B cell (primary cell): ENCODE results near the gene RHOXF2B. TPM values are rescaled to one million over a fixed set of nuclear protein-coding genes. Genes with fewer than 3 reads are reported as not detected.
"Not testable (repeated sequence)": the region's sequence is repeated elsewhere in the genome, so short reads cannot be mapped to it uniquely, and the experiment has no call there.

ENCODE experiments used
- ATAC-seq: fragments of 200-7000 bp; cut with Tn5 transposase; one replicate; pipeline ENCODE4 v1.10.0; 2021; ENCODE audit warnings: low read depth, mild to moderate bottlenecking, moderate number of reproducible peaks, moderate library complexity
- CTCF ChIA-PET: fragments of 350-600 bp; sonication (Branson Sonifier 250); formaldehyde crosslinking; loops from one replicate; lab custom pipeline; 2021; ENCODE audit warnings: antibody characterized with exemption, inconsistent platforms; lab: Charles Lee
- POLR2A ChIA-PET: fragments of 350-600 bp; sonication (Branson Sonifier 250); formaldehyde crosslinking; loops from one replicate; lab custom pipeline; 2021; ENCODE audit warnings: antibody characterized with exemption; lab: Charles Lee
- DNase-seq: peaks from one replicate; pipeline ENCODE4 v3.0.0; 2013
- H2AFZ ChIP-seq: 2 replicates; pipeline ENCODE4 v1.6.1; 2012; ENCODE audit warnings: mild to moderate bottlenecking, low read depth, low read length; ENCODE audit not compliant: insufficient read depth, poor library complexity, severe bottlenecking
- H3K27ac ChIP-seq, 2 donors: 1 replicate in 1 of 2; 2 replicates in 1 of 2; pipeline ENCODE4 v1.5.1; 2012 to 2013; ENCODE audit warnings: low read length in 2 of 2, mild to moderate bottlenecking in 2 of 2, moderate library complexity in 1 of 2
- H3K27me3 ChIP-seq, 4 experiments: fragments of 200-600 bp in 1 of 4; sonication (generic) in 1 of 4; replicated peaks in 1 of 4; 1 replicate in 2 of 4; 2 replicates in 2 of 4; pipeline versions ENCODE4 v1.6.1 to v1.7.0; 2013 to 2016; ENCODE audit warnings: low read length in 3 of 4, mild to moderate bottlenecking in 2 of 4, mixed read lengths in 1 of 4, moderate library complexity in 1 of 4; ENCODE audit not compliant: insufficient read depth in 4 of 4, control insufficient read depth in 3 of 4; ENCODE audit errors: control extremely low read depth in 1 of 4
- H3K36me3 ChIP-seq, 2 experiments: replicated peaks in 1 of 2; 1 replicate in 1 of 2; 2 replicates in 1 of 2; pipeline versions ENCODE4 v1.6.1 to v1.7.1; 2013; ENCODE audit warnings: low read length in 1 of 2; ENCODE audit not compliant: insufficient read depth in 2 of 2, control insufficient read depth in 1 of 2; ENCODE audit errors: control extremely low read depth in 1 of 2, extremely low read depth in 1 of 2
- H3K4me1 ChIP-seq, 2 donors: fragments of 200-600 bp in 1 of 2; sonication (generic) in 1 of 2; 1 replicate in 1 of 2; 2 replicates in 1 of 2; pipeline versions ENCODE4 v1.5.1 to v1.6.1; 2013 to 2017; ENCODE audit warnings: low read length in 2 of 2; ENCODE audit not compliant: control insufficient read depth in 2 of 2, insufficient read depth in 2 of 2
- H3K4me2 ChIP-seq: replicated peaks from 2 replicates; pipeline ENCODE3; 2012; ENCODE audit warnings: mild to moderate bottlenecking, low read depth, low read length; ENCODE audit not compliant: poor library complexity, severe bottlenecking
- H3K4me3 ChIP-seq, 5 experiments: fragments of 200-600 bp in 1 of 5; sonication (generic) in 1 of 5; 1 replicate in 3 of 5; 2 replicates in 2 of 5; pipeline versions ENCODE4 v1.5.1 to v1.7.0; 2011 to 2016; ENCODE audit warnings: low read length in 4 of 5, mild to moderate bottlenecking in 4 of 5, low read depth in 2 of 5, control low read depth in 1 of 5, moderate library complexity in 1 of 5; ENCODE audit not compliant: insufficient read depth in 1 of 5; ENCODE audit errors: control extremely low read depth in 1 of 5, extremely low read depth in 1 of 5
- H3K79me2 ChIP-seq: fragments of 200-600 bp; sonication (generic); one replicate; pipeline ENCODE4 v1.6.0; 2016; ENCODE audit warnings: low read length; ENCODE audit not compliant: control insufficient read depth, insufficient read depth
- H3K9ac ChIP-seq: fragments of 200-600 bp; sonication (generic); 2 replicates; pipeline ENCODE4 v1.6.1; 2017; ENCODE audit warnings: mild to moderate bottlenecking, low read length, moderate library complexity
- H3K9me3 ChIP-seq, 3 donors: one replicate each; pipeline versions ENCODE4 v1.6.1 to v1.7.1; 2013; ENCODE audit warnings: low read length in 2 of 3; ENCODE audit not compliant: control insufficient read depth in 2 of 3, insufficient read depth in 1 of 3; ENCODE audit errors: control extremely low read depth in 1 of 3
- H4K20me1 ChIP-seq: 2 replicates; pipeline ENCODE4 v1.6.0; 2012; ENCODE audit warnings: mild to moderate bottlenecking, low read length; ENCODE audit not compliant: insufficient read depth, control insufficient read depth, poor library complexity, severe bottlenecking
- H3K27ac Mint-ChIP-seq: one replicate; pipeline ENCODE4 v1.8.0; 2021; ENCODE audit warnings: mixed read lengths
- H3K27me3 Mint-ChIP-seq: one replicate; pipeline ENCODE4 v1.8.0; 2021; ENCODE audit warnings: mixed read lengths
- H3K4me1 Mint-ChIP-seq: one replicate; pipeline ENCODE4 v1.8.0; 2021; ENCODE audit warnings: mixed read lengths
- H3K4me3 Mint-ChIP-seq: one replicate; pipeline ENCODE4 v1.8.0; 2021; ENCODE audit warnings: mixed read lengths
- H3K9me3 Mint-ChIP-seq: one replicate; pipeline ENCODE4 v1.8.0; 2022; ENCODE audit warnings: mixed read lengths; ENCODE audit not compliant: insufficient read depth
- WGBS: methylation state at CpG from one replicate; pipeline ENCODE4 v1.1.5; 2013; ENCODE audit warnings: missing lambda C conversion rate; ENCODE audit not compliant: insufficient coverage; 5-methylcytosine and 5-hydroxymethylcytosine counted together
- intact Hi-C: fragments of 100-400 bp; cut with micrococcal nuclease; formaldehyde crosslinking; loops from one replicate; pipeline ENCODE4 v1.10.0; 2022
- polyA plus RNA-seq: library from polyadenylated mRNA; depleted of rRNA; stranded (reverse); fragments of >200 nt; gene quantifications from 2 replicates; pipeline ENCODE4 v1.2.3, GENCODE V29; 2012
- total RNA-seq, 2 donors: library from RNA; stranded (reverse); fragments of 120-200 nt in 1 of 2; gene quantifications; 1 replicate in 1 of 2; 2 replicates in 1 of 2; pipeline versions ENCODE4 v1.2.3 to v1.2.4, GENCODE V29; 2013 to 2022

Gene RHOXF2B
- total and polyA plus RNA-seq, 2 donors (not counting 1 experiment from before 2014, with no cell fraction given), result not detected

DNA sequence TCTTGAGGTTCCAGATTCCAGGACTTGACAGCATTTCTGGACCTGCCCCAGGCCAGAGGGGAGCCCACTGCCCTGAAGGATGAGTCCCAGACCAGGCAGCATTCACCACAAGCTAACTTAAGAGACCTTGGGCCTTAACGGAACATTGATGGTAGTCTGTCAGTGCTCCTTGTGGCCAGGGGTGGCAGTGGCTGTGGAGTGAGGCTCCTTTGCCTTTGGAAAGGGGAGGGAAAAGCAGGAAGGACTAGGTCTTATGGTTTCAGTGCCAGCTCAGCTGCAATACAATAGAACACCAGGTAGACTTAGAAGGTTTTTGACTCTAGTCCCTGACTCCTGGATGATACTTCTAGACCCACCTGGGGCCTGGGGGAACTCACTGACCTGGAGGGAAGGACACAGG, 11.3 kb downstream of the RHOXF2B start:
- H3K27me3 Mint-ChIP-seq, H2AFZ ChIP-seq, H3K4me1 ChIP-seq, H3K4me3 Mint-ChIP-seq, H3K4me2 ChIP-seq, H3K4me1 Mint-ChIP-seq, H3K9me3 ChIP-seq, H3K4me3 ChIP-seq, H3K36me3 ChIP-seq, POLR2A ChIA-PET, H4K20me1 ChIP-seq, H3K9me3 Mint-ChIP-seq, H3K27ac Mint-ChIP-seq, H3K27me3 ChIP-seq, intact Hi-C loops, CTCF ChIA-PET, DNase-seq, H3K79me2 ChIP-seq, ATAC-seq, H3K9ac ChIP-seq, H3K27ac ChIP-seq: not testable (repeated sequence)
- no CpG with 5 or more reads among the region's 1 CpG for WGBS

DNA sequence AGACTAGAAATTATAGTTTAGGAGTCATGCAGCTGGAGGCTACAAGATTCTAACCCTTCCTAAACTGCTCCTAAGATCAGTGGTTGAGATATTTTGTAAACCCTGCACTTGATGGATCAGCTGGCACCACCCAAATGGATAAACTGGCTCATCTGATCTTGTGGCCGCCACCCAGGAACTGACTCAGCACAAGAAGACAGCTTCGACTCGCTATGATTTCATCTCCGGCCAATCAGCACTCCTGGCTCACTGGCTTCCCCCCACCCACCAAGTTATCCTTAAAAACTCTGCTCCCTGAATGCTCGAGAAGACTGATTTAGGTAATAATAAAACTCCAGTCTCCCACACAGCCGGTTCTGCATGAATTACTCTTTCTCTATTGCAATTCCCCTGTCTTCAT, 34.8 kb downstream of the RHOXF2B start:
- H3K9ac ChIP-seq, H4K20me1 ChIP-seq, H2AFZ ChIP-seq, CTCF ChIA-PET, H3K79me2 ChIP-seq, H3K27ac ChIP-seq, H3K4me1 ChIP-seq, H3K4me3 Mint-ChIP-seq, H3K27me3 ChIP-seq, H3K4me2 ChIP-seq, H3K9me3 Mint-ChIP-seq, H3K36me3 ChIP-seq, H3K27ac Mint-ChIP-seq, POLR2A ChIA-PET, H3K4me3 ChIP-seq, H3K4me1 Mint-ChIP-seq, ATAC-seq, DNase-seq, intact Hi-C loops, H3K27me3 Mint-ChIP-seq, H3K9me3 ChIP-seq: not testable (repeated sequence)
- WGBS, result no CpG with 5 or more reads among the region's 6 CpGs

DNA sequence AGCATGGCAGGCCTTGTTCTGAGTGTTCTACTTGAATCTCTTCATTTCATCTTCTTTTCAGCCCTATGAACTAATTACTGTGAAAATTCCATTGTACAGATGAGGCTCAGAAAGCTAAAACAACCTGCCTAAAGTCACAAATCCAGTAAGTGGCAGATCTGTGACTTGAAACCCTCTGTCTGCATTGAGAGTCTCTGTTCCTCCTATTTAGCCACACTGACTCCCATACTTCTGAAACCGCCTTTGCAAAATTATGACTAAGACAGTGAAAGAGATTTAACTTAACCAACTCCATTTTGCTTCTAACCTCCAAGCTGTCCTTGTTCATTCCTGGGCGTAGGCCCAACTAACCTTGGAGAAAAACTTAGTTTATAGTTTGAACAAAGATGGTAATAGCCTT, 35.2 kb downstream of the RHOXF2B start:
- H3K4me3 ChIP-seq, ATAC-seq, H3K9me3 ChIP-seq, H3K79me2 ChIP-seq, H3K4me1 Mint-ChIP-seq, H3K27ac Mint-ChIP-seq, DNase-seq, H3K36me3 ChIP-seq, intact Hi-C loops, CTCF ChIA-PET, H3K9me3 Mint-ChIP-seq, H4K20me1 ChIP-seq, H3K27me3 Mint-ChIP-seq, H3K4me1 ChIP-seq, H3K27ac ChIP-seq, H2AFZ ChIP-seq, POLR2A ChIA-PET, H3K9ac ChIP-seq, H3K4me3 Mint-ChIP-seq, H3K4me2 ChIP-seq, H3K27me3 ChIP-seq: not testable (repeated sequence)
- WGBS, result no CpG with 5 or more reads among the region's 2 CpGs

DNA sequence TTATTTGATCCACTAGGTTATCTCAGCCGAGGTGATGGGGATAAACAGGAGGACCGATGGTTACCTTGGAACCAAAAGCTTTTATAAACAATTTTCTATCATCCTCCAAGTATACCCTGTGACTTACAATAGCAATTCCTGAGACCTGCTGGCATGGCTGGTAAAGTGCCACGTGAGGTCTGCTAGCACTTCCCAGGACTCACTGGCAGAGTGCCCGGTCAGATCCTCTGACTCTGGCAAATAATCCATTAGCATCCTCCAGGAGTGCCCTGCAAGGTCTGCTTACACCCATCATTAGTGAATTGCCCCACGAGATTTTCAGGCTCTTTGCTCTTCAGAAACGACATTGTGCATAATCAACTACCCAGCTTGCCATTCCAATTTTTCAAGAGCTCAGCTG, 37.3 kb downstream of the RHOXF2B start:
- H3K9me3 ChIP-seq, POLR2A ChIA-PET, H3K27ac ChIP-seq, intact Hi-C loops, ATAC-seq, CTCF ChIA-PET, H3K27me3 ChIP-seq, H4K20me1 ChIP-seq, H3K27me3 Mint-ChIP-seq, H3K9ac ChIP-seq, H3K79me2 ChIP-seq, H3K36me3 ChIP-seq, H3K9me3 Mint-ChIP-seq, H3K4me3 ChIP-seq, H3K4me3 Mint-ChIP-seq, H3K27ac Mint-ChIP-seq, DNase-seq, H2AFZ ChIP-seq, H3K4me2 ChIP-seq: not testable (repeated sequence)
- no CpG with 5 or more reads among the region's 6 CpGs for WGBS
- peaks cover 15 to 25% of the 10 kb centered on the region in 2 donors for H3K4me1 ChIP-seq
- peaks cover 15% of the 10 kb centered on the region for H3K4me1 Mint-ChIP-seq
